Loucy (cell line): Measurements from ENCODE around the gene SLC46A2.

Experiments
- CTCF ChIP-seq: fragments of 200-600 bp; sonication (generic); conservative IDR thresholded peaks from 2 replicates; pipeline ENCODE4 v1.5.1; 2014; ENCODE audit warnings: mild to moderate bottlenecking, antibody characterized with exemption, low read length
- EZH2phosphoT487 ChIP-seq: fragments of 200-600 bp; IDR thresholded peaks from 2 replicates; pipeline ENCODE4 v1.6.1; 2018; ENCODE audit warnings: antibody characterized with exemption, mild to moderate bottlenecking, moderate library complexity, borderline replicate concordance

GRCh38 chr9:112878752-112879151 is 11.9 kb downstream of the SLC46A2 start:
- TF ChIP-seq CTCF = no peak
- TF ChIP-seq EZH2phosphoT487 = no peak
